ENCODE data around the gene NAPSA. TPM values are rescaled to one million over a fixed set of nuclear protein-coding genes. Genes with fewer than 3 reads are reported as not detected.

NAPSA gene
- polyA plus RNA-seq, 1 of the 3 experiments (the other 2 are of a cell fraction) = 0.43 TPM

DNA sequence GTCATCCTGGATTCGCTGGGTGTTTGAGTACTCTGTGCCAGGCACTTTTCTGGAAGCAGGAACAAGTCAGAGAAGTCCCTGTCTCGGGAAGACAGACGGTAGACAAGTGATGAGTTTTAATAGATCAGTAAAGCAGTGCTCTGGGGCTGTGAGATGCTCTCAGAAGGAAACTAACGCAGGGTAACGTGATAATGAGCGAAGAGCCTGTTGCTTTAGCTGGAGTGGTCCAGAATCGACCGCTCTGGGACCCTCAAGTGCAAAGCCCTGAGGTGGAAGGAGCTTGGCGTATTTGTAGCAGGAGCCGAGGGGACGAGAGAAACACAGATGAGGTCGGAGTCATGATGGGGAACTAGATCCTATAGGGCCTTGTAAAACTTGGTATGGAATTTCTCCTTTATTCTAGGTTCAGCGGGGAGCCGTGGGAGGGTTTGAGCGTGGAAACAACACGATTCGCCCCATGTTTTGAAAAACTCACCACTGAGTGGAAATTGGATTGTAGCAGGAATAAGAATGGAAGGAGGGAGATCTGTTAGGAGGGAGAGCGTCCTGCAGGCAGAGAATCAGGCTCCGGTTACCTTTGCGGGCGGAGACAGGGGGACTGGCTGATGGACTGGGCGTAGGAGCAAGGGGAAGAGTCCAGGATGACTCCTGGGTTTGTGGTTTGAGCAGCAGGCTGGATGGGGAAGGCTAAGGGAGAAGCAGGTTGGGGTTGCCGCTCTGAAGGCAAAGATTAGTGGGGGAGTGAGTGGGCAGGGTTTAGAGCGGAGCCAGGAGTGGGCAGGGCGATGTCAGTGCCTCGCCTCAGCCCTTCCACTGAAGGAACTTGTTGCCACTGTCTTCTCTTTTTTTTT, 19.5 kb upstream of the NAPSA start:
- peak; percentile 33 for DNase-seq
- peak overlapping the region; percentile 74; the same call in 1 of the 2 replicates for H2AFZ ChIP-seq (ENCODE audit: low read depth)
- H3K9me3 ChIP-seq = no peaks in the 10 kb centered on the region
- H3K9me2 ChIP-seq = no peaks in the 10 kb centered on the region
- H3K36me3 ChIP-seq (replicated peaks in 1 of 2; ENCODE audit: control insufficient read depth in 1 of 2, insufficient read depth in 2 of 2, low read length in 1 of 2) = peaks cover 4 to 40% of the 10 kb centered on the region in 2 experiments
- peaks cover 0 to 13% of the 10 kb centered on the region in 2 experiments; a peak in 1 of 4 replicates for H3K4me1 ChIP-seq (ENCODE audit: control insufficient read depth in 1 of 2, insufficient read depth in 2 of 2, low read depth in 1 of 2, low read length in 1 of 2)
- 13% methylated on average over 26 of the region's 26 CpGs for WGBS (ENCODE audit: low lambda C conversion rate)
- H3F3A ChIP-seq (replicated peaks; ENCODE audit: insufficient read depth) = peaks cover 17% of the 10 kb centered on the region
- peaks cover 52% of the 10 kb centered on the region for H3K79me2 ChIP-seq (ENCODE audit: insufficient read depth)
- H3K4me3 ChIP-seq (ENCODE audit: low read depth in 2 of 2, low read length in 1 of 2) = peak overlapping the region; percentile 56 to 88
- peak overlapping the region; percentile 76 to 87 for H3K27ac ChIP-seq (ENCODE audit: low read depth in 2 of 2, low read length in 1 of 2)
- peak; percentile 90 for TF ChIP-seq MXI1 (IDR thresholded peaks at IDR 0.05; ENCODE audit: low read depth, low read length)
- TF ChIP-seq, protein P1, sequence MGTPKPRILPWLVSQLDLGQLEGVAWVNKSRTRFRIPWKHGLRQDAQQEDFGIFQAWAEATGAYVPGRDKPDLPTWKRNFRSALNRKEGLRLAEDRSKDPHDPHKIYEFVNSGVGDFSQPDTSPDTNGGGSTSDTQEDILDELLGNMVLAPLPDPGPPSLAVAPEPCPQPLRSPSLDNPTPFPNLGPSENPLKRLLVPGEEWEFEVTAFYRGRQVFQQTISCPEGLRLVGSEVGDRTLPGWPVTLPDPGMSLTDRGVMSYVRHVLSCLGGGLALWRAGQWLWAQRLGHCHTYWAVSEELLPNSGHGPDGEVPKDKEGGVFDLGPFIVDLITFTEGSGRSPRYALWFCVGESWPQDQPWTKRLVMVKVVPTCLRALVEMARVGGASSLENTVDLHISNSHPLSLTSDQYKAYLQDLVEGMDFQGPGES (IDR thresholded peaks at IDR 0.05; ENCODE audit: low read depth, low read length) = no peak
- peak overlapping the region; percentile 74 for H3K9ac ChIP-seq
- no peaks in the 10 kb centered on the region for H3K27me3 ChIP-seq (ENCODE audit: insufficient read depth)
- H3K4me2 ChIP-seq = peak overlapping the region; percentile 87
- ChIA-PET POLR2A (interaction anchor here (0.6 to 2.6 kb wide), 5 partner anchors 9 to 126 kb away, joined by 3 to 9 read pairs (median 4); partner anchors contain the start of genes JOSD2 and NR1H2), CTCF (interaction anchor here (1.3 to 1.8 kb wide), 5 partner anchors 9 to 172 kb away, joined by 3 to 9 read pairs (median 5); partner anchors contain the start of gene NR1H2)
- H4K20me1 ChIP-seq (ENCODE audit: insufficient read depth) = no peaks in the 10 kb centered on the region

GRCh38 chr19:50383852-50384684, 18.6 kb upstream of the NAPSA start, which contains the start of gene POLD1:
Gene POLD1, plus strand, starts transcription at chr19:50384347. Its CDS starts 14,505 bp downstream, at chr19:50398852.
- Histone ChIP-seq H3K27me3 (ENCODE audit: insufficient read depth) (no peaks in the 10 kb centered on the region), H2AFZ (ENCODE audit: low read depth) (peak within 1 kb of the TSS; percentile 74; the same call in 1 of the 2 replicates), H3K9me3 (no peaks in the 10 kb centered on the region), H3K27ac (ENCODE audit: low read depth in 2 of 2, low read length in 1 of 2) (peak within 1 kb of the TSS; percentile 76 to 89), H3K4me2 (peak within 1 kb of the TSS; percentile 87), H3F3A (replicated peaks; ENCODE audit: insufficient read depth) (peaks cover 17% of the 10 kb centered on the region), H3K9ac (peak within 1 kb of the TSS; percentile 74), H3K4me1 (ENCODE audit: control insufficient read depth in 1 of 2, insufficient read depth in 2 of 2, low read depth in 1 of 2, low read length in 1 of 2) (peaks cover 0 to 13% of the 10 kb centered on the region in 2 experiments; a peak in 1 of 4 replicates), H3K36me3 (replicated peaks in 1 of 2; ENCODE audit: control insufficient read depth in 1 of 2, insufficient read depth in 2 of 2, low read length in 1 of 2) (peaks cover 7 to 48% of the 10 kb centered on the region in 2 experiments), H3K79me2 (ENCODE audit: insufficient read depth) (peaks cover 43% of the 10 kb centered on the region), H3K9me2 (no peaks in the 10 kb centered on the region), H3K4me3 (ENCODE audit: low read depth in 2 of 2, low read length in 1 of 2) (peak within 1 kb of the TSS; percentile 56 to 88), H4K20me1 (ENCODE audit: insufficient read depth) (peaks cover 4% of the 10 kb centered on the region; the same call in 1 of the 2 replicates)
- WGBS (ENCODE audit: low lambda C conversion rate) = 2% methylated on average over 59 of the region's 78 CpGs
- DNase-seq = peak; percentile 99
- ChIA-PET POLR2A (interaction anchor here (0.7 to 2.6 kb wide), 5 partner anchors 8 to 127 kb away, joined by 3 to 9 read pairs (median 3); partner anchors contain the start of genes JOSD2 and NR1H2), CTCF (interaction anchor here (0.6 to 1.8 kb wide), 11 partner anchors 8 to 173 kb away, joined by 3 to 9 read pairs (median 4); partner anchors contain the start of gene NR1H2)
- no peak for TF ChIP-seq CHD2 (IDR thresholded peaks at IDR 0.05; ENCODE audit: low read length, partially characterized antibody)
- TF ChIP-seq ELF1 (IDR thresholded peaks at IDR 0.05) = peak; percentile 37
- no peak; the same call in 1 of the 2 replicates for TF ChIP-seq GATA2 (CRISPR knock-in tag; IDR thresholded peaks at IDR 0.05)
- peak; percentile 75 for TF ChIP-seq MXI1 (IDR thresholded peaks at IDR 0.05; ENCODE audit: low read depth, low read length)
- TF ChIP-seq RXRA (IDR thresholded peaks at IDR 0.05; ENCODE audit: borderline replicate concordance, low read depth) = no peak
- TF ChIP-seq, protein P2, sequence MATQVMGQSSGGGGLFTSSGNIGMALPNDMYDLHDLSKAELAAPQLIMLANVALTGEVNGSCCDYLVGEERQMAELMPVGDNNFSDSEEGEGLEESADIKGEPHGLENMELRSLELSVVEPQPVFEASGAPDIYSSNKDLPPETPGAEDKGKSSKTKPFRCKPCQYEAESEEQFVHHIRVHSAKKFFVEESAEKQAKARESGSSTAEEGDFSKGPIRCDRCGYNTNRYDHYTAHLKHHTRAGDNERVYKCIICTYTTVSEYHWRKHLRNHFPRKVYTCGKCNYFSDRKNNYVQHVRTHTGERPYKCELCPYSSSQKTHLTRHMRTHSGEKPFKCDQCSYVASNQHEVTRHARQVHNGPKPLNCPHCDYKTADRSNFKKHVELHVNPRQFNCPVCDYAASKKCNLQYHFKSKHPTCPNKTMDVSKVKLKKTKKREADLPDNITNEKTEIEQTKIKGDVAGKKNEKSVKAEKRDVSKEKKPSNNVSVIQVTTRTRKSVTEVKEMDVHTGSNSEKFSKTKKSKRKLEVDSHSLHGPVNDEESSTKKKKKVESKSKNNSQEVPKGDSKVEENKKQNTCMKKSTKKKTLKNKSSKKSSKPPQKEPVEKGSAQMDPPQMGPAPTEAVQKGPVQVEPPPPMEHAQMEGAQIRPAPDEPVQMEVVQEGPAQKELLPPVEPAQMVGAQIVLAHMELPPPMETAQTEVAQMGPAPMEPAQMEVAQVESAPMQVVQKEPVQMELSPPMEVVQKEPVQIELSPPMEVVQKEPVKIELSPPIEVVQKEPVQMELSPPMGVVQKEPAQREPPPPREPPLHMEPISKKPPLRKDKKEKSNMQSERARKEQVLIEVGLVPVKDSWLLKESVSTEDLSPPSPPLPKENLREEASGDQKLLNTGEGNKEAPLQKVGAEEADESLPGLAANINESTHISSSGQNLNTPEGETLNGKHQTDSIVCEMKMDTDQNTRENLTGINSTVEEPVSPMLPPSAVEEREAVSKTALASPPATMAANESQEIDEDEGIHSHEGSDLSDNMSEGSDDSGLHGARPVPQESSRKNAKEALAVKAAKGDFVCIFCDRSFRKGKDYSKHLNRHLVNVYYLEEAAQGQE (IDR thresholded peaks at IDR 0.05; ENCODE audit: low read depth, low read length) = 0 out of 2 replicates have a peak, but pooled peaks have one; percentile 24
- peak; percentile 40; the same call in 1 of the 2 replicates for TF ChIP-seq RCOR1 (IDR thresholded peaks at IDR 0.05; ENCODE audit: low read length)
- TF ChIP-seq TAF1 (IDR thresholded peaks at IDR 0.05; ENCODE audit: borderline replicate concordance, low read depth, low read length) = 0 out of 2 replicates have a peak, but pooled peaks have one; percentile 3
- no peak for TF ChIP-seq TEAD4 (IDR thresholded peaks at IDR 0.05; ENCODE audit: borderline replicate concordance, insufficient read depth)
- peak; percentile 76 for TF ChIP-seq NRF1 (IDR thresholded peaks at IDR 0.05; ENCODE audit: low read depth, low read length)
- peak; percentile 71 for TF ChIP-seq POLR2AphosphoS5 (IDR thresholded peaks at IDR 0.05; ENCODE audit: low read depth, low read length)
- peak; percentile 77 for TF ChIP-seq PBX3 (IDR thresholded peaks at IDR 0.05)
- TF ChIP-seq RAD21 (IDR thresholded peaks at IDR 0.05; ENCODE audit: low read length) = no peak
- TF ChIP-seq MAX (IDR thresholded peaks at IDR 0.05; ENCODE audit: low read depth) = peak; percentile 88
- TF ChIP-seq JUND (IDR thresholded peaks at IDR 0.05) = 0 out of 2 replicates have a peak, but pooled peaks have one; percentile 33
- TF ChIP-seq FOSL2 (IDR thresholded peaks at IDR 0.05; ENCODE audit: borderline replicate concordance, low read depth) = no peak
